ENCODE measurements around the gene TCF19.

DNA sequence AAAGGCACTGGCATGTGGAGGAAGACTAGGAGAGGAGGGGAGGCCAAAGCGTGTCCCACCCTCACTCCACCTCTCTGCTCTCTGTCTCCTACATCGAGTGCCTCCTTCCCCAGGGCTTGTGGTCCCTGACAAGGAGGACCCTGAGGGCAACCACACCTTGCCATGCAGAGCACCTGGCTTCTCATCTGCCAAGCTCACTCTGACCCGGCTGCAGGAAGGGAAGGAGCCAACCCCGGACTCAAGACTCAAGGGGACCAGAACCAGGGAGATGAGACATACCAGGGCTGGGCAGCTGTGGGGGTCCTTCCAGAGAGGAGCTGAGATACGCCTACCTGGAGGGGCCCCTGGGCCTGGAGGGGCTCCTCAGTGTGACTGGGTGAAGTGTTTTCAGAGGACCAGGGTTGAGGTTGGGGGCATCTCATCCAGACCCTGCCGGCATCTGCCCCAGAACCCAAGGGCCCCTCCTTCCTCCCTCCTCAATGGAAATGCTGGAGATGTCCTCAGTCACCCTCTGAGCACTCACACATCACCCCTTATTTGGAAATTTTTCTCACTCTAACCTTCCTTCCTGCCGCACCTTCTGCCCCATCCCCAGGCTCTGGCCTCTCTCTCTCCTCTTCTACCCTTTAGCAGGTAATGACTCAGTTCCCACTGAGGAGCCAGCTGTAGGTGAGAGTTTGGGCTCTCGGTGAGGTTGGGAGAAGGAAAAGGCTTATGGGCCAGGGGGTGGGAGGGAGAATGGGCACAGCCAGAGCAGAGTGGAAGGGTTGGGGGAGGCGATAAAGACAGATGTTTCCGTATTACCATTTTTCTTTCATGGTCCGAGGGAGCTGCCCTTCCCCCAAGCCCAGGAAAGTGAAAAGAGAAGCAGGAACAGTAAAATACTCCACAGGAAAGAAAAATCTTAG, 44.1 kb downstream of the TCF19 start:
- TF ChIP-seq, protein P1, sequence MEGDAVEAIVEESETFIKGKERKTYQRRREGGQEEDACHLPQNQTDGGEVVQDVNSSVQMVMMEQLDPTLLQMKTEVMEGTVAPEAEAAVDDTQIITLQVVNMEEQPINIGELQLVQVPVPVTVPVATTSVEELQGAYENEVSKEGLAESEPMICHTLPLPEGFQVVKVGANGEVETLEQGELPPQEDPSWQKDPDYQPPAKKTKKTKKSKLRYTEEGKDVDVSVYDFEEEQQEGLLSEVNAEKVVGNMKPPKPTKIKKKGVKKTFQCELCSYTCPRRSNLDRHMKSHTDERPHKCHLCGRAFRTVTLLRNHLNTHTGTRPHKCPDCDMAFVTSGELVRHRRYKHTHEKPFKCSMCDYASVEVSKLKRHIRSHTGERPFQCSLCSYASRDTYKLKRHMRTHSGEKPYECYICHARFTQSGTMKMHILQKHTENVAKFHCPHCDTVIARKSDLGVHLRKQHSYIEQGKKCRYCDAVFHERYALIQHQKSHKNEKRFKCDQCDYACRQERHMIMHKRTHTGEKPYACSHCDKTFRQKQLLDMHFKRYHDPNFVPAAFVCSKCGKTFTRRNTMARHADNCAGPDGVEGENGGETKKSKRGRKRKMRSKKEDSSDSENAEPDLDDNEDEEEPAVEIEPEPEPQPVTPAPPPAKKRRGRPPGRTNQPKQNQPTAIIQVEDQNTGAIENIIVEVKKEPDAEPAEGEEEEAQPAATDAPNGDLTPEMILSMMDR (IDR thresholded peaks at IDR 0.05): no peak
- TF ChIP-seq TCF7L2 (IDR thresholded peaks at IDR 0.05; ENCODE audit: low read depth, low read length) (no peak), POLR2AphosphoS5 (IDR thresholded peaks at IDR 0.05; ENCODE audit: low read depth, low read length) (no peak; the same call in 1 of the 2 replicates), SIN3A (IDR thresholded peaks at IDR 0.05; ENCODE audit: borderline replicate concordance, insufficient read depth, low read depth, low read length) (no peak)
- TF ChIP-seq, protein P2, sequence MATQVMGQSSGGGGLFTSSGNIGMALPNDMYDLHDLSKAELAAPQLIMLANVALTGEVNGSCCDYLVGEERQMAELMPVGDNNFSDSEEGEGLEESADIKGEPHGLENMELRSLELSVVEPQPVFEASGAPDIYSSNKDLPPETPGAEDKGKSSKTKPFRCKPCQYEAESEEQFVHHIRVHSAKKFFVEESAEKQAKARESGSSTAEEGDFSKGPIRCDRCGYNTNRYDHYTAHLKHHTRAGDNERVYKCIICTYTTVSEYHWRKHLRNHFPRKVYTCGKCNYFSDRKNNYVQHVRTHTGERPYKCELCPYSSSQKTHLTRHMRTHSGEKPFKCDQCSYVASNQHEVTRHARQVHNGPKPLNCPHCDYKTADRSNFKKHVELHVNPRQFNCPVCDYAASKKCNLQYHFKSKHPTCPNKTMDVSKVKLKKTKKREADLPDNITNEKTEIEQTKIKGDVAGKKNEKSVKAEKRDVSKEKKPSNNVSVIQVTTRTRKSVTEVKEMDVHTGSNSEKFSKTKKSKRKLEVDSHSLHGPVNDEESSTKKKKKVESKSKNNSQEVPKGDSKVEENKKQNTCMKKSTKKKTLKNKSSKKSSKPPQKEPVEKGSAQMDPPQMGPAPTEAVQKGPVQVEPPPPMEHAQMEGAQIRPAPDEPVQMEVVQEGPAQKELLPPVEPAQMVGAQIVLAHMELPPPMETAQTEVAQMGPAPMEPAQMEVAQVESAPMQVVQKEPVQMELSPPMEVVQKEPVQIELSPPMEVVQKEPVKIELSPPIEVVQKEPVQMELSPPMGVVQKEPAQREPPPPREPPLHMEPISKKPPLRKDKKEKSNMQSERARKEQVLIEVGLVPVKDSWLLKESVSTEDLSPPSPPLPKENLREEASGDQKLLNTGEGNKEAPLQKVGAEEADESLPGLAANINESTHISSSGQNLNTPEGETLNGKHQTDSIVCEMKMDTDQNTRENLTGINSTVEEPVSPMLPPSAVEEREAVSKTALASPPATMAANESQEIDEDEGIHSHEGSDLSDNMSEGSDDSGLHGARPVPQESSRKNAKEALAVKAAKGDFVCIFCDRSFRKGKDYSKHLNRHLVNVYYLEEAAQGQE (IDR thresholded peaks at IDR 0.05; ENCODE audit: insufficient read depth in 1 of 2, low read depth in 2 of 2, low read length in 1 of 2): no peak
